ENCODE results near the gene ZHX3. TPM values are rescaled to one million over a fixed set of nuclear protein-coding genes. Genes with fewer than 3 reads are reported as not detected.

ZHX3 gene
- total and polyA plus RNA-seq, 7 donors: 3.6 to 69.0 (median 39.2) TPM

GRCh38 chr20:41361757-41362747 is 44.5 kb upstream of the ZHX3 start:
- intact Hi-C loops (cut with DNase I): no loop called here
- WGBS, 2 donors: 67 to 83% methylated on average over 45 of the region's 45 CpGs
- DNase-seq: no peak

DNA sequence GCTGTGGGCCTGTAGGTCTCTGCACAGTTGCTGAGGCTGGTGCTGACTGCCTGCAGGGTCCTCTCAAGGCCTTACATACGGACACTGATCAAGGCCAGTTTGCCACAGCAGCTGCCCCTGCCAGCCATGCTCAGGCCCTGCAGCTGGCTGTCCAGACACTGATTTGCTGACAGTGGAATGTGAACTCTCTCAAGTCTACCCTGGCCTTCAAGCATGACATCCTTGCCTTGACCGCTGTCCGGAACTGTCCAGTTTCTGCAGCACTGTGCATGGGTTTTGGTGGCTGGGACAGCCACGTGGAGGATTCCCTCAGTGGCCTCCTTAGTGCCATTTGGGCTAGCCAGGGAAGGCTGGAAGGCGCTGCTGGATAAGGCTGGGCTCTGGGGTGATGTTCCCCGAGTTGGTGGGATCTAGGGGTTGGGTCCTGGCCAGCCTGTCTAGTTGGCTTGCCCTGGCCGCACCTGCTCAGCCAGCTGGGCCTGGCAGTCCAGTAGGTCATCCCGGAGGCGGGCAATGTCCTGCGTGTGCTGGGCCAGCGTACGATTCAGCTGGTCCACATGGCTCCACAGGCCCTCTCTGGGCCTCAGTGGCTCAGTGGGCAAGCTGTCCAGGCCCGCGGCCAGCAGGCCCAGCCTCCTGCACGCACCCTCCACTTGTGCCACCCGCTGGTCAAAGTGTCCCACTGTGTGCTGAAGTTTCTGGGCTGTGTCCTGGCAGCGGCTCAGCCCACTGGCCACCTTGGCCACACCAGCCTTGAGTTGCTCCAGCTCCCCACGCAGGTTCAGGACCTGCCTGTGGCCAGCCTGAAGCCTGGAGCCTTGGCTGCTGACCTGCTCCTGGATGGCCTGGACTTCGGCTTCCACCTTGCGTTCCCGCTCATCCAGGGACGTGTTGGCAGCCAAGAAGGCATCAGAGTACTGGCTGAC is 43.6 kb upstream of the ZHX3 start:
- intact Hi-C loops (cut with DNase I): no loop called here
- H3K4me3 ChIP-seq: no peak overlapping the region
- no peak for DNase-seq
- H3K27me3 ChIP-seq: peaks cover 6 to 26% (median 17%) of the 10 kb centered on the region in 3 donors
- 88 to 90% methylated on average over 22 of the region's 22 CpGs for WGBS, 2 donors
- no peak for TF ChIP-seq EP300 (IDR thresholded peaks at IDR 0.05)
- TF ChIP-seq, protein P1, sequence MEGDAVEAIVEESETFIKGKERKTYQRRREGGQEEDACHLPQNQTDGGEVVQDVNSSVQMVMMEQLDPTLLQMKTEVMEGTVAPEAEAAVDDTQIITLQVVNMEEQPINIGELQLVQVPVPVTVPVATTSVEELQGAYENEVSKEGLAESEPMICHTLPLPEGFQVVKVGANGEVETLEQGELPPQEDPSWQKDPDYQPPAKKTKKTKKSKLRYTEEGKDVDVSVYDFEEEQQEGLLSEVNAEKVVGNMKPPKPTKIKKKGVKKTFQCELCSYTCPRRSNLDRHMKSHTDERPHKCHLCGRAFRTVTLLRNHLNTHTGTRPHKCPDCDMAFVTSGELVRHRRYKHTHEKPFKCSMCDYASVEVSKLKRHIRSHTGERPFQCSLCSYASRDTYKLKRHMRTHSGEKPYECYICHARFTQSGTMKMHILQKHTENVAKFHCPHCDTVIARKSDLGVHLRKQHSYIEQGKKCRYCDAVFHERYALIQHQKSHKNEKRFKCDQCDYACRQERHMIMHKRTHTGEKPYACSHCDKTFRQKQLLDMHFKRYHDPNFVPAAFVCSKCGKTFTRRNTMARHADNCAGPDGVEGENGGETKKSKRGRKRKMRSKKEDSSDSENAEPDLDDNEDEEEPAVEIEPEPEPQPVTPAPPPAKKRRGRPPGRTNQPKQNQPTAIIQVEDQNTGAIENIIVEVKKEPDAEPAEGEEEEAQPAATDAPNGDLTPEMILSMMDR (IDR thresholded peaks at IDR 0.05): no peak
- TF ChIP-seq POLR2AphosphoS5 (IDR thresholded peaks at IDR 0.05): no peak
- no peak for TF ChIP-seq POLR2A (IDR thresholded peaks at IDR 0.05)
- no peaks in the 10 kb centered on the region for H3K9me3 ChIP-seq
- H3K4me1 ChIP-seq: peaks cover 0 to 6% (median 6%) of the 10 kb centered on the region in 4 donors
- no peak overlapping the region for H3K27ac ChIP-seq
- H3K36me3 ChIP-seq: peaks cover 0 to 15% (median 0%) of the 10 kb centered on the region in 4 donors

More at GRCh38 chr20:41361757-41362747, 44.5 kb upstream of the ZHX3 start:
- peaks cover 9 to 34% (median 24%) of the 10 kb centered on the region in 3 donors for H3K27me3 ChIP-seq
- H3K36me3 ChIP-seq: peaks cover 0 to 15% (median 0%) of the 10 kb centered on the region in 4 donors
- no peak overlapping the region for H3K4me3 ChIP-seq
- TF ChIP-seq EP300 (IDR thresholded peaks at IDR 0.05) (no peak), POLR2A (IDR thresholded peaks at IDR 0.05) (no peak), POLR2AphosphoS5 (IDR thresholded peaks at IDR 0.05) (no peak)
- TF ChIP-seq, protein P1 (IDR thresholded peaks at IDR 0.05): no peak
- no peaks in the 10 kb centered on the region for H3K9me3 ChIP-seq
- H3K27ac ChIP-seq: no peak overlapping the region
- H3K4me1 ChIP-seq: peaks cover 0 to 14% (median 12%) of the 10 kb centered on the region in 4 donors

GRCh38 chr20:41359541-41360011 is 42.0 kb upstream of the ZHX3 start:
- Histone ChIP-seq H3K4me1 (no peaks in the 10 kb centered on the region), H3K36me3 (peaks cover 0 to 15% (median 0%) of the 10 kb centered on the region in 4 donors), H3K4me3 (no peak overlapping the region), H3K27ac (no peak overlapping the region), H3K9me3 (no peaks in the 10 kb centered on the region), H3K27me3 (peaks cover 0 to 11% (median 1%) of the 10 kb centered on the region in 3 donors)
- intact Hi-C loops (cut with DNase I): no loop called here
- 89 to 90% methylated on average over 9 of the region's 9 CpGs for WGBS, 2 donors
- no peak for DNase-seq
- TF ChIP-seq POLR2A (IDR thresholded peaks at IDR 0.05): no peak
- TF ChIP-seq, protein P1 (IDR thresholded peaks at IDR 0.05): no peak
- TF ChIP-seq POLR2AphosphoS5 (IDR thresholded peaks at IDR 0.05): no peak
- no peak for TF ChIP-seq EP300 (IDR thresholded peaks at IDR 0.05)

GRCh38 chr20:41358717-41359116 is 41.2 kb upstream of the ZHX3 start:
- intact Hi-C loops (cut with DNase I): no loop called here
- Histone ChIP-seq H3K4me3 (no peak overlapping the region), H3K4me1 (no peaks in the 10 kb centered on the region), H3K27me3 (peaks cover 0 to 3% (median 0%) of the 10 kb centered on the region in 3 donors), H3K27ac (no peak overlapping the region), H3K9me3 (no peaks in the 10 kb centered on the region), H3K36me3 (peaks cover 0 to 15% (median 0%) of the 10 kb centered on the region in 4 donors)
- 70 to 89% methylated on average over 7 of the region's 7 CpGs for WGBS, 2 donors
- no peak for TF ChIP-seq POLR2A (IDR thresholded peaks at IDR 0.05)
- no peak for TF ChIP-seq EP300 (IDR thresholded peaks at IDR 0.05)
- TF ChIP-seq POLR2AphosphoS5 (IDR thresholded peaks at IDR 0.05): no peak
- TF ChIP-seq, protein P1 (IDR thresholded peaks at IDR 0.05): no peak
- no peak for DNase-seq
